HCT116 (cell line): ENCODE results near the gene DHRS9. TPM values are rescaled to one million over a fixed set of nuclear protein-coding genes. Genes with fewer than 3 reads are reported as not detected.

Experiments used
- ATAC-seq: fragments of 200-7000 bp; cut with Tn5 transposase; 2 replicates; pipeline ENCODE4 v1.9.1; 2020; ENCODE audit warnings: mild to moderate bottlenecking, moderate library complexity
- BruUV-seq: library from RNA; stranded (reverse); fragments of 400-500 nt; replicated peaks from 2 replicates; lab custom pipeline; 2021; lab: Mats Ljungman, UMichigan
- CTCF ChIA-PET: fragments of 300-600 bp; sonication (Branson Sonifier 250); formaldehyde crosslinking; loops from one replicate; lab custom pipeline; 2021; ENCODE audit warnings: antibody characterized with exemption; lab: Charles Lee
- POLR2A ChIA-PET: fragments of 300-600, 350-600 bp; sonication (Branson Sonifier 250); formaldehyde crosslinking; loops from one replicate; lab custom pipeline; 2021; ENCODE audit warnings: antibody characterized with exemption; lab: Charles Lee
- RAD21 ChIA-PET, 2 experiments: fragments of 300-600 bp; sonication (Branson Sonifier 250); formaldehyde crosslinking; loops; one replicate each; lab custom pipeline; 2023; ENCODE audit warnings: low total read pairs in 2 of 2; ENCODE audit not compliant: uncharacterized antibody in 2 of 2, unreplicated experiment in 2 of 2, low non-redundant PET in 1 of 2; lab: Charles Lee
- DNase-seq: peaks from one replicate; pipeline ENCODE4 v3.0.0-alpha.2; 2010; ENCODE audit warnings: low read depth, low spot score
- H2AFZ ChIP-seq: fragments of 200-600 bp; shearing (Covaris generic), sonication (generic); 2 replicates; pipeline ENCODE4 v1.6.1; 2017; ENCODE audit warnings: low read depth, mixed run types, mixed read lengths, antibody characterized with exemption, low read length; ENCODE audit not compliant: poor library complexity, severe bottlenecking
- H3K27ac ChIP-seq: 2 replicates; pipeline ENCODE4 v1.5.1; 2012; ENCODE audit warnings: low read depth, low read length
- H3K27me3 ChIP-seq: fragments of 200-600 bp; sonication (generic); 2 replicates; pipeline ENCODE4 v1.6.1; 2016; ENCODE audit warnings: mixed run types, low read length, mixed read lengths; ENCODE audit not compliant: insufficient read depth
- H3K36me3 ChIP-seq, 2 experiments: fragments of 200-500 bp in 1 of 2; fragments of 200-600 bp in 1 of 2; sonication (Bioruptor generic) in 1 of 2; sonication (generic) in 1 of 2; 2 replicates each; pipeline versions ENCODE4 v1.5.1 to v1.6.1; 2014 to 2016; ENCODE audit warnings: low read length in 2 of 2, inconsistent platforms in 1 of 2, mixed read lengths in 1 of 2, mixed run types in 1 of 2; ENCODE audit not compliant: insufficient read depth in 2 of 2, control insufficient read depth in 1 of 2
- H3K4me1 ChIP-seq, 2 experiments: fragments of 200-600 bp in 1 of 2; sonication (generic) in 1 of 2; 2 replicates each; pipeline versions ENCODE4 v1.5.1 to v1.6.1; 2012 to 2017; ENCODE audit warnings: low read length in 2 of 2, inconsistent platforms in 1 of 2, mild to moderate bottlenecking in 1 of 2, mixed read lengths in 1 of 2, mixed run types in 1 of 2, moderate library complexity in 1 of 2; ENCODE audit not compliant: insufficient read depth in 2 of 2, control insufficient read depth in 1 of 2
- H3K4me2 ChIP-seq: fragments of 200-600 bp; sonication (generic); 2 replicates; pipeline ENCODE4 v1.6.1; 2017; ENCODE audit warnings: mixed run types, low read length, mixed read lengths
- H3K4me3 ChIP-seq, 2 experiments: fragments of 200-600 bp in 1 of 2; sonication (generic) in 1 of 2; replicated peaks in 1 of 2; 2 replicates each; pipeline ENCODE4 v1.5.1; 2011 to 2016; ENCODE audit warnings: low read length in 2 of 2, control low read depth in 1 of 2, low read depth in 1 of 2, mild to moderate bottlenecking in 1 of 2, mixed read lengths in 1 of 2, mixed run types in 1 of 2
- H3K79me2 ChIP-seq: fragments of 200-600 bp; sonication (generic); 2 replicates; pipeline ENCODE4 v1.6.1; 2017; ENCODE audit warnings: mild to moderate bottlenecking, mixed run types, low read length, moderate library complexity, mixed read lengths; ENCODE audit not compliant: insufficient read depth
- H3K9ac ChIP-seq: fragments of 200-600 bp; sonication (generic); 2 replicates; pipeline ENCODE4 v1.6.1; 2016; ENCODE audit warnings: low read length, mixed read lengths
- H3K9me2 ChIP-seq: fragments of 200-600 bp; sonication (generic), shearing (Covaris generic); 2 replicates; pipeline ENCODE4 v1.6.1; 2017; ENCODE audit warnings: mixed run types, mild to moderate bottlenecking, moderate library complexity; ENCODE audit not compliant: insufficient read depth
- H3K9me3 ChIP-seq, 2 experiments: fragments of 200-500 bp in 1 of 2; fragments of 200-600 bp in 1 of 2; sonication (Bioruptor generic) in 1 of 2; sonication (generic) in 1 of 2; 2 replicates each; pipeline ENCODE4 v1.6.1; 2014 to 2017; ENCODE audit warnings: low read length in 2 of 2, mixed read lengths in 2 of 2, inconsistent platforms in 1 of 2, low read depth in 1 of 2, mild to moderate bottlenecking in 1 of 2, mixed run types in 1 of 2, moderate library complexity in 1 of 2; ENCODE audit not compliant: control insufficient read depth in 1 of 2, insufficient read depth in 1 of 2
- H4K20me1 ChIP-seq: fragments of 200-600 bp; sonication (generic), shearing (Covaris generic); 2 replicates; pipeline ENCODE4 v1.6.1; 2017; ENCODE audit warnings: mixed run types, mild to moderate bottlenecking, moderate library complexity; ENCODE audit not compliant: insufficient read depth
- ELF1 ChIP-seq: IDR thresholded peaks from 2 replicates; pipeline ENCODE4 v1.6.1; 2012; ENCODE audit warnings: low read depth, borderline replicate concordance
- FOSL1 ChIP-seq: IDR thresholded peaks from 2 replicates; pipeline ENCODE4 v1.6.1; 2012; ENCODE audit warnings: low read depth
- POLR2AphosphoS5 ChIP-seq: IDR thresholded peaks from 2 replicates; pipeline ENCODE4 v1.6.1; 2011; ENCODE audit warnings: mild to moderate bottlenecking, low read depth, low read length, moderate library complexity
- ZFX ChIP-seq: fragments of 450-650 bp; IDR thresholded peaks from 2 replicates; pipeline ENCODE4 v1.6.1; 2017
- ZNF274 ChIP-seq: fragments of 200-500 bp; sonication (Bioruptor generic); IDR thresholded peaks from 2 replicates; pipeline ENCODE4 v1.6.1; 2014; ENCODE audit warnings: mild to moderate bottlenecking, low read depth, low read length, inconsistent platforms
- intact Hi-C: fragments of 100-400 bp; cut with micrococcal nuclease; formaldehyde crosslinking; loops from 2 replicates; pipeline ENCODE4 v1.10.0; 2022
- total RNA-seq: library from RNA; stranded (reverse); gene quantifications from one replicate; pipeline ENCODE4 v1.2.1, GENCODE V29; 2021; ENCODE audit not compliant: unreplicated experiment
- TF ChIP-seq, protein P1 (sequence below): IDR thresholded peaks from 2 replicates; pipeline ENCODE4 v1.6.1; 2012
- TF ChIP-seq, protein P2 (sequence below): IDR thresholded peaks from 2 replicates; pipeline ENCODE4 v1.6.1; 2012; ENCODE audit warnings: low read depth
- TF ChIP-seq, protein P3 (sequence below): IDR thresholded peaks from 2 replicates; pipeline ENCODE4 v1.6.1; 2011; ENCODE audit warnings: mild to moderate bottlenecking, low read length, moderate library complexity; ENCODE audit not compliant: insufficient replicate concordance; ENCODE audit errors: extremely low read depth
- TF ChIP-seq, protein P4 (sequence below), 3 experiments: fragments of 200-600 bp in 1 of 3; sonication (generic) in 1 of 3; IDR thresholded peaks in 2 of 3; conservative IDR thresholded peaks in 1 of 3; 2 replicates each; pipeline ENCODE4 v1.5.1; 2012 to 2017; ENCODE audit warnings: low read depth in 2 of 3, low read length in 2 of 3, antibody characterized with exemption in 1 of 3, borderline replicate concordance in 1 of 3, control low read depth in 1 of 3, mild to moderate bottlenecking in 1 of 3, mixed read lengths in 1 of 3, mixed run types in 1 of 3, moderate library complexity in 1 of 3; ENCODE audit not compliant: insufficient read depth in 1 of 3

The DHRS9 gene
- total RNA-seq, 1 experiment from 2014 or later, result 0.15 TPM

DNA sequence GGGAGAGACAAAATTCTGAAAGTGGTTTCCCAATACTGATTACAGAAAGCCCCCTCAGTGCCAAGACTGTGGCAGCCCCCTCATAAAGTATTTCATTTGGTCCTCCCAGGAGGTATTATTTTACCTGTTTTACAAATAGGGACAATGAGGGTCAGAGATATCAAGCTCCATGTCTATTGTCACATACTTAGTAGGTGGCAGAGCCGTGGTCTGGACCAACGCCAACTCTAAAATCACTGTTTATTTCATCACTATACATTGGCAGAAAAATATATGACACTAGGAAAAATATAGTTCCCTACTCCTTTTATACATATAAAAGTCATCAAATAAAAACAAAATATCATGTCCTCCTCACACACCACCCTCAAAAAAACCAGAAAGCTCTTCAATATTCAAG is 68.6 kb downstream of the DHRS9 start:
- H3K9me3 ChIP-seq, result no peaks in the 10 kb centered on the region
- H3K36me3 ChIP-seq, result no peaks in the 10 kb centered on the region
- H3K4me1 ChIP-seq, result no peaks in the 10 kb centered on the region
- H2AFZ ChIP-seq, result no peak overlapping the region
- H3K4me2 ChIP-seq, result no peak overlapping the region
- no TSS peak for BruUV-seq
- TF ChIP-seq ZFX, result no peak
- TF ChIP-seq, protein P1, sequence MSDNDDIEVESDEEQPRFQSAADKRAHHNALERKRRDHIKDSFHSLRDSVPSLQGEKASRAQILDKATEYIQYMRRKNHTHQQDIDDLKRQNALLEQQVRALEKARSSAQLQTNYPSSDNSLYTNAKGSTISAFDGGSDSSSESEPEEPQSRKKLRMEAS, result no peak
- TF ChIP-seq, protein P2, sequence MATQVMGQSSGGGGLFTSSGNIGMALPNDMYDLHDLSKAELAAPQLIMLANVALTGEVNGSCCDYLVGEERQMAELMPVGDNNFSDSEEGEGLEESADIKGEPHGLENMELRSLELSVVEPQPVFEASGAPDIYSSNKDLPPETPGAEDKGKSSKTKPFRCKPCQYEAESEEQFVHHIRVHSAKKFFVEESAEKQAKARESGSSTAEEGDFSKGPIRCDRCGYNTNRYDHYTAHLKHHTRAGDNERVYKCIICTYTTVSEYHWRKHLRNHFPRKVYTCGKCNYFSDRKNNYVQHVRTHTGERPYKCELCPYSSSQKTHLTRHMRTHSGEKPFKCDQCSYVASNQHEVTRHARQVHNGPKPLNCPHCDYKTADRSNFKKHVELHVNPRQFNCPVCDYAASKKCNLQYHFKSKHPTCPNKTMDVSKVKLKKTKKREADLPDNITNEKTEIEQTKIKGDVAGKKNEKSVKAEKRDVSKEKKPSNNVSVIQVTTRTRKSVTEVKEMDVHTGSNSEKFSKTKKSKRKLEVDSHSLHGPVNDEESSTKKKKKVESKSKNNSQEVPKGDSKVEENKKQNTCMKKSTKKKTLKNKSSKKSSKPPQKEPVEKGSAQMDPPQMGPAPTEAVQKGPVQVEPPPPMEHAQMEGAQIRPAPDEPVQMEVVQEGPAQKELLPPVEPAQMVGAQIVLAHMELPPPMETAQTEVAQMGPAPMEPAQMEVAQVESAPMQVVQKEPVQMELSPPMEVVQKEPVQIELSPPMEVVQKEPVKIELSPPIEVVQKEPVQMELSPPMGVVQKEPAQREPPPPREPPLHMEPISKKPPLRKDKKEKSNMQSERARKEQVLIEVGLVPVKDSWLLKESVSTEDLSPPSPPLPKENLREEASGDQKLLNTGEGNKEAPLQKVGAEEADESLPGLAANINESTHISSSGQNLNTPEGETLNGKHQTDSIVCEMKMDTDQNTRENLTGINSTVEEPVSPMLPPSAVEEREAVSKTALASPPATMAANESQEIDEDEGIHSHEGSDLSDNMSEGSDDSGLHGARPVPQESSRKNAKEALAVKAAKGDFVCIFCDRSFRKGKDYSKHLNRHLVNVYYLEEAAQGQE, result no peak
- TF ChIP-seq ZNF274, result no peak
- TF ChIP-seq ELF1, result no peak
- TF ChIP-seq FOSL1, result no peak
- TF ChIP-seq, protein P3, sequence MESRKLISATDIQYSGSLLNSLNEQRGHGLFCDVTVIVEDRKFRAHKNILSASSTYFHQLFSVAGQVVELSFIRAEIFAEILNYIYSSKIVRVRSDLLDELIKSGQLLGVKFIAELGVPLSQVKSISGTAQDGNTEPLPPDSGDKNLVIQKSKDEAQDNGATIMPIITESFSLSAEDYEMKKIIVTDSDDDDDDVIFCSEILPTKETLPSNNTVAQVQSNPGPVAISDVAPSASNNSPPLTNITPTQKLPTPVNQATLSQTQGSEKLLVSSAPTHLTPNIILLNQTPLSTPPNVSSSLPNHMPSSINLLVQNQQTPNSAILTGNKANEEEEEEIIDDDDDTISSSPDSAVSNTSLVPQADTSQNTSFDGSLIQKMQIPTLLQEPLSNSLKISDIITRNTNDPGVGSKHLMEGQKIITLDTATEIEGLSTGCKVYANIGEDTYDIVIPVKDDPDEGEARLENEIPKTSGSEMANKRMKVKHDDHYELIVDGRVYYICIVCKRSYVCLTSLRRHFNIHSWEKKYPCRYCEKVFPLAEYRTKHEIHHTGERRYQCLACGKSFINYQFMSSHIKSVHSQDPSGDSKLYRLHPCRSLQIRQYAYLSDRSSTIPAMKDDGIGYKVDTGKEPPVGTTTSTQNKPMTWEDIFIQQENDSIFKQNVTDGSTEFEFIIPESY, result no peak
- no peak for TF ChIP-seq POLR2AphosphoS5
- TF ChIP-seq, protein P4, sequence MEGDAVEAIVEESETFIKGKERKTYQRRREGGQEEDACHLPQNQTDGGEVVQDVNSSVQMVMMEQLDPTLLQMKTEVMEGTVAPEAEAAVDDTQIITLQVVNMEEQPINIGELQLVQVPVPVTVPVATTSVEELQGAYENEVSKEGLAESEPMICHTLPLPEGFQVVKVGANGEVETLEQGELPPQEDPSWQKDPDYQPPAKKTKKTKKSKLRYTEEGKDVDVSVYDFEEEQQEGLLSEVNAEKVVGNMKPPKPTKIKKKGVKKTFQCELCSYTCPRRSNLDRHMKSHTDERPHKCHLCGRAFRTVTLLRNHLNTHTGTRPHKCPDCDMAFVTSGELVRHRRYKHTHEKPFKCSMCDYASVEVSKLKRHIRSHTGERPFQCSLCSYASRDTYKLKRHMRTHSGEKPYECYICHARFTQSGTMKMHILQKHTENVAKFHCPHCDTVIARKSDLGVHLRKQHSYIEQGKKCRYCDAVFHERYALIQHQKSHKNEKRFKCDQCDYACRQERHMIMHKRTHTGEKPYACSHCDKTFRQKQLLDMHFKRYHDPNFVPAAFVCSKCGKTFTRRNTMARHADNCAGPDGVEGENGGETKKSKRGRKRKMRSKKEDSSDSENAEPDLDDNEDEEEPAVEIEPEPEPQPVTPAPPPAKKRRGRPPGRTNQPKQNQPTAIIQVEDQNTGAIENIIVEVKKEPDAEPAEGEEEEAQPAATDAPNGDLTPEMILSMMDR (IDR thresholded peaks at IDR 0.05 in 2 of 3, conservative IDR thresholded peaks at IDR 0.05 in 1 of 3; ENCODE audit: borderline replicate concordance in 1 of 3, insufficient read depth in 1 of 3, low read depth in 2 of 3, low read length in 2 of 3), result no peak
- H3K27me3 ChIP-seq, result no peaks in the 10 kb centered on the region
- no peak overlapping the region for H3K4me3 ChIP-seq
- ChIA-PET POLR2A (no interaction called here), RAD21 (no interaction called here), CTCF (no interaction called here)
- no peak overlapping the region for H3K27ac ChIP-seq
- H4K20me1 ChIP-seq, result no peaks in the 10 kb centered on the region
- no peak for ATAC-seq
- H3K9me2 ChIP-seq, result no peaks in the 10 kb centered on the region
- intact Hi-C loops, result no loop called here
- H3K9ac ChIP-seq, result no peak overlapping the region
- H3K79me2 ChIP-seq, result no peaks in the 10 kb centered on the region
- DNase-seq, result no peak
